ENCODE measurements around the gene RNF112.

- no peak for TF ChIP-seq RAD51 (IDR thresholded peaks at IDR 0.05; ENCODE audit: borderline replicate concordance)
- no peak for TF ChIP-seq MAFK (conservative IDR thresholded peaks at IDR 0.05 in 1 of 2, IDR thresholded peaks at IDR 0.05 in 1 of 2; ENCODE audit: low read length in 2 of 2)
- TF ChIP-seq CTCF (CRISPR knock-in tag; IDR thresholded peaks at IDR 0.05): no peak
- TF ChIP-seq, protein P1, sequence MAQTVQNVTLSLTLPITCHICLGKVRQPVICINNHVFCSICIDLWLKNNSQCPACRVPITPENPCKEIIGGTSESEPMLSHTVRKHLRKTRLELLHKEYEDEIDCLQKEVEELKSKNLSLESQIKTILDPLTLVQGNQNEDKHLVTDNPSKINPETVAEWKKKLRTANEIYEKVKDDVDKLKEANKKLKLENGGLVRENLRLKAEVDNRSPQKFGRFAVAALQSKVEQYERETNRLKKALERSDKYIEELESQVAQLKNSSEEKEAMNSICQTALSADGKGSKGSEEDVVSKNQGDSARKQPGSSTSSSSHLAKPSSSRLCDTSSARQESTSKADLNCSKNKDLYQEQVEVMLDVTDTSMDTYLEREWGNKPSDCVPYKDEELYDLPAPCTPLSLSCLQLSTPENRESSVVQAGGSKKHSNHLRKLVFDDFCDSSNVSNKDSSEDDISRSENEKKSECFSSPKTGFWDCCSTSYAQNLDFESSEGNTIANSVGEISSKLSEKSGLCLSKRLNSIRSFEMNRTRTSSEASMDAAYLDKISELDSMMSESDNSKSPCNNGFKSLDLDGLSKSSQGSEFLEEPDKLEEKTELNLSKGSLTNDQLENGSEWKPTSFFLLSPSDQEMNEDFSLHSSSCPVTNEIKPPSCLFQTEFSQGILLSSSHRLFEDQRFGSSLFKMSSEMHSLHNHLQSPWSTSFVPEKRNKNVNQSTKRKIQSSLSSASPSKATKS (CRISPR knock-in tag; IDR thresholded peaks at IDR 0.05): no peak
- no peak for TF ChIP-seq ZNF232 (CRISPR knock-in tag; IDR thresholded peaks at IDR 0.05; ENCODE audit: borderline replicate concordance)
- TF ChIP-seq TAF15 (IDR thresholded peaks at IDR 0.05; ENCODE audit: low read depth, low read length, poor library complexity, severe bottlenecking): no peak
- TF ChIP-seq ADNP (CRISPR knock-in tag; IDR thresholded peaks at IDR 0.05): no peak
- no peak for TF ChIP-seq EHMT2 (IDR thresholded peaks at IDR 0.05; ENCODE audit: borderline replicate concordance, low read depth, low read length)
- no peak for TF ChIP-seq ZNF614 (CRISPR knock-in tag; IDR thresholded peaks at IDR 0.05; ENCODE audit: borderline replicate concordance)
Measured at GRCh38 chr17:19363114-19363438, 48.0 kb upstream of the RNF112 start.

Measured in HepG2 (cell line).